H1 (cell line): ENCODE measurements around the gene WDR41.

Experiments
- RAD21 ChIP-seq, 2 experiments: IDR thresholded peaks in 1 of 2; conservative IDR thresholded peaks in 1 of 2; 2 replicates each; pipeline ENCODE4 v1.6.1; 2011; ENCODE audit warnings: low read depth in 2 of 2, low read length in 2 of 2, improper control_type of control experiment in 1 of 2, inconsistent platforms in 1 of 2, mild to moderate bottlenecking in 1 of 2, moderate library complexity in 1 of 2
- TF ChIP-seq, protein P1 (sequence below), 3 experiments: IDR thresholded peaks; 1 replicate in 2 of 3; 2 replicates in 1 of 3; pipeline versions ENCODE4 v1.5.1 to v1.6.1; 2011; ENCODE audit warnings: low read length in 3 of 3, mild to moderate bottlenecking in 3 of 3, inconsistent platforms in 2 of 3, low read depth in 1 of 3, moderate library complexity in 1 of 3; ENCODE audit not compliant: insufficient read depth in 1 of 3; ENCODE audit errors: control extremely low read depth in 1 of 3

GRCh38 chr5:77389746-77390145 lies 102.4 kb downstream of the WDR41 start:
- TF ChIP-seq RAD21 (IDR thresholded peaks at IDR 0.05 in 1 of 2, conservative IDR thresholded peaks at IDR 0.05 in 1 of 2; ENCODE audit: low read depth in 2 of 2, low read length in 2 of 2), result no peak
- TF ChIP-seq, protein P1, sequence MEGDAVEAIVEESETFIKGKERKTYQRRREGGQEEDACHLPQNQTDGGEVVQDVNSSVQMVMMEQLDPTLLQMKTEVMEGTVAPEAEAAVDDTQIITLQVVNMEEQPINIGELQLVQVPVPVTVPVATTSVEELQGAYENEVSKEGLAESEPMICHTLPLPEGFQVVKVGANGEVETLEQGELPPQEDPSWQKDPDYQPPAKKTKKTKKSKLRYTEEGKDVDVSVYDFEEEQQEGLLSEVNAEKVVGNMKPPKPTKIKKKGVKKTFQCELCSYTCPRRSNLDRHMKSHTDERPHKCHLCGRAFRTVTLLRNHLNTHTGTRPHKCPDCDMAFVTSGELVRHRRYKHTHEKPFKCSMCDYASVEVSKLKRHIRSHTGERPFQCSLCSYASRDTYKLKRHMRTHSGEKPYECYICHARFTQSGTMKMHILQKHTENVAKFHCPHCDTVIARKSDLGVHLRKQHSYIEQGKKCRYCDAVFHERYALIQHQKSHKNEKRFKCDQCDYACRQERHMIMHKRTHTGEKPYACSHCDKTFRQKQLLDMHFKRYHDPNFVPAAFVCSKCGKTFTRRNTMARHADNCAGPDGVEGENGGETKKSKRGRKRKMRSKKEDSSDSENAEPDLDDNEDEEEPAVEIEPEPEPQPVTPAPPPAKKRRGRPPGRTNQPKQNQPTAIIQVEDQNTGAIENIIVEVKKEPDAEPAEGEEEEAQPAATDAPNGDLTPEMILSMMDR (IDR thresholded peaks at IDR 0.05; ENCODE audit: control extremely low read depth in 1 of 3, insufficient read depth in 1 of 3, low read depth in 1 of 3, low read length in 3 of 3), result no peak
